Mesothelial cell of epicardium (in vitro differentiated cells): Measurements from ENCODE around the gene TANGO6. TPM values are rescaled to one million over a fixed set of nuclear protein-coding genes. Genes with fewer than 3 reads are reported as not detected.

Source experiments
- DNase-seq, 2 experiments: peaks; one replicate each; pipeline ENCODE4 v3.0.0; 2021; ENCODE audit warnings: low spot score in 2 of 2; ENCODE audit not compliant: unreplicated experiment in 2 of 2
- H3K27ac Mint-ChIP-seq: 2 replicates; pipeline ENCODE4 v1.8.0; 2021; ENCODE audit warnings: mixed read lengths
- H3K27me3 Mint-ChIP-seq: 2 replicates; pipeline ENCODE4 v1.8.0; 2021; ENCODE audit warnings: low read depth, mixed read lengths
- H3K36me3 Mint-ChIP-seq: 2 replicates; pipeline ENCODE4 v1.8.0; 2021; ENCODE audit warnings: mixed read lengths
- H3K4me1 Mint-ChIP-seq: 2 replicates; pipeline ENCODE4 v1.8.0; 2021; ENCODE audit warnings: mixed read lengths
- H3K4me3 Mint-ChIP-seq: 2 replicates; pipeline ENCODE4 v1.8.0; 2021; ENCODE audit warnings: mild to moderate bottlenecking, moderate library complexity, mixed read lengths
- H3K9me3 Mint-ChIP-seq: 2 replicates; pipeline ENCODE4 v1.8.0; 2021; ENCODE audit warnings: mixed read lengths
- CTCF ChIP-seq: fragments of 200-600 bp; sonication (generic); IDR thresholded peaks from one replicate; pipeline ENCODE4 v1.5.0; 2021; ENCODE audit warnings: antibody characterized with exemption; ENCODE audit not compliant: unreplicated experiment
- total RNA-seq: library from RNA; stranded (reverse); gene quantifications from 3 replicates; pipeline ENCODE4 v1.2.1, GENCODE V29; 2021

Gene TANGO6
- total RNA-seq, 1 donor from 2014 or later, result 12.8 TPM

- no peak overlapping the region for H3K4me3 Mint-ChIP-seq
- H3K9me3 Mint-ChIP-seq, result no peaks in the 10 kb centered on the region
- H3K36me3 Mint-ChIP-seq, result no peaks in the 10 kb centered on the region
- no peak for TF ChIP-seq CTCF
- peaks cover 2% of the 10 kb centered on the region for H3K4me1 Mint-ChIP-seq
- DNase-seq, result no peak
- H3K27ac Mint-ChIP-seq, result no peak overlapping the region
- no peaks in the 10 kb centered on the region for H3K27me3 Mint-ChIP-seq
Measured at GRCh38 chr16:69064124-69064763, 220.9 kb downstream of the TANGO6 start.

GRCh38 chr16:69064764-69065313 lies 221.5 kb downstream of the TANGO6 start:
- Mint-ChIP-seq H3K27ac (no peak overlapping the region), H3K9me3 (no peaks in the 10 kb centered on the region), H3K27me3 (no peaks in the 10 kb centered on the region), H3K4me1 (peaks cover 2% of the 10 kb centered on the region), H3K36me3 (no peaks in the 10 kb centered on the region), H3K4me3 (no peak overlapping the region)
- TF ChIP-seq CTCF, result no peak
- no peak for DNase-seq

- H3K4me1 Mint-ChIP-seq, result peaks cover 21% of the 10 kb centered on the region
Measured at GRCh38 chr16:69069504-69069903, 226.2 kb downstream of the TANGO6 start.

GRCh38 chr16:69071036-69071435 lies 227.7 kb downstream of the TANGO6 start:
- H3K27me3 Mint-ChIP-seq, result no peaks in the 10 kb centered on the region
- no peak for TF ChIP-seq CTCF
- H3K9me3 Mint-ChIP-seq, result no peaks in the 10 kb centered on the region
- H3K4me1 Mint-ChIP-seq, result peaks cover 18% of the 10 kb centered on the region
- H3K36me3 Mint-ChIP-seq, result no peaks in the 10 kb centered on the region
- H3K4me3 Mint-ChIP-seq, result no peak overlapping the region
- H3K27ac Mint-ChIP-seq, result no peak overlapping the region
- DNase-seq, result no peak

More at GRCh38 chr16:69069504-69069903, 226.2 kb downstream of the TANGO6 start:
- no peak for TF ChIP-seq CTCF
- no peak overlapping the region for H3K4me3 Mint-ChIP-seq
- H3K36me3 Mint-ChIP-seq, result no peaks in the 10 kb centered on the region
- H3K9me3 Mint-ChIP-seq, result no peaks in the 10 kb centered on the region
- no peaks in the 10 kb centered on the region for H3K27me3 Mint-ChIP-seq
- DNase-seq, result no peak
- H3K27ac Mint-ChIP-seq, result no peak overlapping the region

- H3K4me3 Mint-ChIP-seq, result no peak overlapping the region
- TF ChIP-seq CTCF, result no peak
- DNase-seq, result no peak
- no peaks in the 10 kb centered on the region for H3K36me3 Mint-ChIP-seq
- no peaks in the 10 kb centered on the region for H3K9me3 Mint-ChIP-seq
- peak overlapping the region; percentile 22 for H3K27ac Mint-ChIP-seq
- peaks cover 18% of the 10 kb centered on the region for H3K4me1 Mint-ChIP-seq
- H3K27me3 Mint-ChIP-seq, result no peaks in the 10 kb centered on the region
Measured at GRCh38 chr16:69072640-69072974, 229.3 kb downstream of the TANGO6 start.
